ENCODE data around the gene ZNF140. TPM values are rescaled to one million over a fixed set of nuclear protein-coding genes. Genes with fewer than 3 reads are reported as not detected.
A peak's percentile ranks its signal among the peaks of the same experiment; 100 is the strongest.

ZNF140 gene
- total RNA-seq, 1 donor from 2014 or later: 15.0 TPM

DNA sequence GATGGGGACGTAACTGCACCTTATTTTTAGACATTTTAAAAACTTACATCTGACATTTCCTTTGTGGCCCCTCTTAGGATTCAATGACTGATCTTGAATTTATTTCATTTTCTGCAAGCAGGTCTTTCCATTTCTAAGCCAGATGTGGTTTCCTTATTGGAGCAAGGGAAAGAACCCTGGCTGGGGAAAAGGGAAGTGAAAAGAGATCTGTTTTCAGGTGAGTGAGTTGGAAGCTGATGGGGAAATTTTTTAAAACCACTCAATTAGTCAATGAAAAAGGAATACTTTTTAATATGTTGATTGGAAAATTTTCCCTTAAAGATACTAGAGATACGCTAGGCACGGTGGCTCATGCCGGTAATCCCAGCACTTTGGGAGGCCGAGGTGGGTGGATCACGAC lies 2.6 kb downstream of the ZNF140 start:
- peaks cover 61% of the 10 kb centered on the region for H3K36me3 Mint-ChIP-seq (ENCODE audit: low read depth)
- no peak for DNase-seq (ENCODE audit: low spot score)
- H3K4me3 Mint-ChIP-seq: no peak overlapping the region
- H3K27ac Mint-ChIP-seq: no peak overlapping the region
- no peaks in the 10 kb centered on the region for H3K27me3 Mint-ChIP-seq (ENCODE audit: insufficient read depth)
- no peaks in the 10 kb centered on the region for H3K4me1 Mint-ChIP-seq (ENCODE audit: low read depth)
- intact Hi-C loops (cut with micrococcal nuclease): no loop called here
- H3K9me3 Mint-ChIP-seq: peaks cover 50% of the 10 kb centered on the region

- Mint-ChIP-seq H3K9me3 (peaks cover 83% of the 10 kb centered on the region), H3K4me3 (no peak overlapping the region), H3K4me1 (ENCODE audit: low read depth) (no peaks in the 10 kb centered on the region), H3K36me3 (ENCODE audit: low read depth) (peaks cover 71% of the 10 kb centered on the region), H3K27me3 (ENCODE audit: insufficient read depth) (no peaks in the 10 kb centered on the region), H3K27ac (no peak overlapping the region)
- no peak for DNase-seq (ENCODE audit: low spot score)
- intact Hi-C loops (cut with micrococcal nuclease): no loop called here
Observed at GRCh38 chr12:133105620-133106019, 24.9 kb downstream of the ZNF140 start.

GRCh38 chr12:133106253-133106652 lies 25.5 kb downstream of the ZNF140 start:
- Mint-ChIP-seq H3K9me3 (peaks cover 83% of the 10 kb centered on the region), H3K27ac (no peak overlapping the region), H3K36me3 (ENCODE audit: low read depth) (peaks cover 66% of the 10 kb centered on the region), H3K27me3 (ENCODE audit: insufficient read depth) (no peaks in the 10 kb centered on the region), H3K4me1 (ENCODE audit: low read depth) (no peaks in the 10 kb centered on the region), H3K4me3 (no peak overlapping the region)
- no peak for DNase-seq (ENCODE audit: low spot score)
- intact Hi-C loops (cut with micrococcal nuclease): no loop called here

GRCh38 chr12:133107121-133107520 lies 26.4 kb downstream of the ZNF140 start:
- Mint-ChIP-seq H3K36me3 (ENCODE audit: low read depth) (peaks cover 60% of the 10 kb centered on the region), H3K4me3 (no peak overlapping the region), H3K4me1 (ENCODE audit: low read depth) (no peaks in the 10 kb centered on the region), H3K9me3 (peaks cover 79% of the 10 kb centered on the region), H3K27ac (no peak overlapping the region), H3K27me3 (ENCODE audit: insufficient read depth) (no peaks in the 10 kb centered on the region)
- intact Hi-C loops (cut with micrococcal nuclease): no loop called here
- no peak for DNase-seq (ENCODE audit: low spot score)

DNA sequence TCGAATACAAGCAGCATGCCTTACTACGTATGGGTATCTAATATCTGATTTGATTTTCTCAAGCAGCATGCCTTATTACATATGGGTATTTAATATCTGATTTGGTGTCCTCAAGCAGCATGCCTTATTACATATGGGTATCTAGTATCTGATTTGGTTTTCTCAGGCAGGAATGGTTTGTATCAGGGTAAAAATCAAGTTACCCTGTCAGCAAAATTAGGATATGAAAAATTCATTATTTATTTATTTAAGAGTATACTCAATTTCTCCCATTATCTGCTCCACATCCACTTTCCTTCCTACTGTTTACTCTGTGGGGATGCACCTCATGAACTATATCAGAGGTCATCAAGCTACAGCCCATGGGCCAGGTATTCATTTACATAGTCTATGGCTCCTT lies 27.4 kb downstream of the ZNF140 start:
- H3K27me3 Mint-ChIP-seq (ENCODE audit: insufficient read depth): no peaks in the 10 kb centered on the region
- no peak for DNase-seq (ENCODE audit: low spot score)
- H3K27ac Mint-ChIP-seq: no peak overlapping the region
- no peak overlapping the region for H3K4me3 Mint-ChIP-seq
- no peaks in the 10 kb centered on the region for H3K4me1 Mint-ChIP-seq (ENCODE audit: low read depth)
- intact Hi-C loops (cut with micrococcal nuclease): no loop called here
- H3K9me3 Mint-ChIP-seq: peaks cover 77% of the 10 kb centered on the region
- H3K36me3 Mint-ChIP-seq (ENCODE audit: low read depth): peaks cover 53% of the 10 kb centered on the region

DNA sequence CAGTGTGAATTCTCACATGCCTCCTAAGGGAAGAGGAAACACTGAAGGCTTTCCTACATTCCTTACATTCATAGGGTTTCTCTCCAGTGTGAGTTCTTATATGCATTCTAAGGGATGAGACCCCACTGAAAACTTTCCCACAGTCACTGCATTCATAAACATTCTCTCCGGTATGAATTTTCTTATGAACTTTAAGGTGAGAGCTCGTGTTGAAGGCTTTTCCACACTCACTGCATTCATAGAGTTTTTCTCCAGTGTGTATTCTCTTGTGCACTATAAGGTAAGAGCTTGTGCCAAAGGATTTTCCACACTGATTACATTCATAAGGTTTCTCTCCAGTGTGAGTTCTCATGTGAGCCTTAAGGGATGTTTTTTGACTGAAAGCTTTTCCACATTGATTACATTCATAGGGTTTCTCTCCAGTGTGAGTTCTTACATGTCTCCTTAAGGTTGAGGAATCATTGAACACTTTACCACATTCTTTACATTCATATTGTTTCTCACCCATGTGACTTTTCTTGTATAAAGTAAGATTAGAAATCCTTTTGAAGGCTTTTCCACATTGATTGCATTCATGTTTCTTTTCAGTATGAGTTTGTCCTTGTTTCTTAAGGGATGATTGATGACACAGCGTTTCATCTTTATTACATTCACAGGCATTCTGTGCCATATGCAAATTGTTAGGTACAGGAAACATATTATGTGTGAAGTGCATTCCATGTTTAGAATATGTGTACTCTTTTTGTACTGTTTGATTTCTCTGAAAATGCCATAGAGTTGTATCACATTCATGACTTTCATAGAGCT lies 39.9 kb downstream of the ZNF140 start:
- Mint-ChIP-seq H3K36me3 (ENCODE audit: low read depth) (peaks cover 47% of the 10 kb centered on the region), H3K9me3 (peaks cover 80% of the 10 kb centered on the region), H3K4me3 (no peak overlapping the region), H3K4me1 (ENCODE audit: low read depth) (no peaks in the 10 kb centered on the region), H3K27ac (no peak overlapping the region), H3K27me3 (ENCODE audit: insufficient read depth) (no peaks in the 10 kb centered on the region)
- DNase-seq (ENCODE audit: low spot score): no peak
- intact Hi-C loops (cut with micrococcal nuclease): no loop called here

DNA sequence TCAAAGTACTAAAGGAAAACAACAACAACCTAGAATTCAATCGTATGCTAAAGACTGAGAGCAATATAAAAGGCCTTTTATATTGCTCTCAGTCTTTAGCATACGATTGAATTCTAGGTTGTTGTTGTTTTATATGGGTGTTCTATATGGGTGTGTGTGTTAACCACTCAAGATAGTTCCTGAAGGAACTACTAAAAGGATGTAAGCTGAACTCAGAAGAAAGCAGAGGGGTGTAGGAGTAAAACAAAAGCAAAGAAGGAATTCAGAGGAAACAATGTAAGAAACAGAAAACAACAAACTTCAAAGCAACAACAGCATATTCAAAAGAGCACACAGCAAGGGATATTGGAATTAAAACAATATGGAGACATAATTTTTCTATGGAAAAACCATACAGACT lies 44.0 kb downstream of the ZNF140 start:
- DNase-seq (ENCODE audit: low spot score): no peak
- Mint-ChIP-seq H3K9me3 (peaks cover 72% of the 10 kb centered on the region), H3K36me3 (ENCODE audit: low read depth) (peaks cover 48% of the 10 kb centered on the region), H3K27ac (no peak overlapping the region), H3K4me3 (no peak overlapping the region), H3K4me1 (ENCODE audit: low read depth) (peaks cover 6% of the 10 kb centered on the region), H3K27me3 (ENCODE audit: insufficient read depth) (no peaks in the 10 kb centered on the region)
- intact Hi-C loops (cut with micrococcal nuclease): no loop called here

DNA sequence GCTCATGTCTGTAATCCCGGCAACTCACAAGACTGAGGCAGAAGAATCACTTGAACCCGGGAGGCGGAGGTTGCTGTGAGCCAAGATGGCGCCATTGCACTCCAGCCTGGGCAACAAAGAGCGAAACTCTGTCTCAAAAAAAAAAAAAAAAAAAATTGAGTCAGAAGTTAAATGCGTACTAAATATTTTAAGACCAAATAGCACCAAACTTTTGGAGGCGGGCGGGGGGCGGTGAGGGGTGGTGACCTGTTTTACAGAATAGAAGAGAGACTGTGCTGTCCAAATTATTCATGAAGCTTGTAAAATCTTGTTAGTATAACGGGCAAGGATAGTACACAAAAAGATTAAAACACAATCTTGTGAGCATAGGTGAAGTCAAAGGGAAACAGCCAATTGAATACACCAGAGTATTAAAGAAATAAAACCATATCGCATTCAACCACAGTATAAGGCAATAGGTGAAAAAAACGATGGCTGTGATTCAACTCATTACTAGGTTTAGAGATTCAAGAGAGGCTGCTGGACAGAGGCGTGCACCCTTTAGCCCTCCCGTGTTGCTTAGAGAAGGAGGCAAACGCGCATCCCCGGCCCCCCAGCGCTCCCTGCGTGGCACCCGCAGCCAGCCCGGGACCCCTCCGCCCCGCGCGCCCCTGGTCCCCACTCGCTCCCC lies 48.8 kb downstream of the ZNF140 start:
- H3K4me1 Mint-ChIP-seq (ENCODE audit: low read depth): peaks cover 21% of the 10 kb centered on the region
- peak overlapping the region; percentile 98 for H3K27ac Mint-ChIP-seq
- H3K27me3 Mint-ChIP-seq (ENCODE audit: insufficient read depth): no peaks in the 10 kb centered on the region
- no peak for DNase-seq (ENCODE audit: low spot score)
- intact Hi-C loops (cut with micrococcal nuclease): loop anchor here (1.0 to 2.0 kb wide), 10 partner anchors 49 to 369 kb away; partner anchors contain the start of genes ANKLE2, CHFR, GOLGA3 and ZNF140
- peak overlapping the region; percentile 94 for H3K4me3 Mint-ChIP-seq
- H3K9me3 Mint-ChIP-seq: peaks cover 64% of the 10 kb centered on the region
- H3K36me3 Mint-ChIP-seq (ENCODE audit: low read depth): peaks cover 38% of the 10 kb centered on the region

DNA sequence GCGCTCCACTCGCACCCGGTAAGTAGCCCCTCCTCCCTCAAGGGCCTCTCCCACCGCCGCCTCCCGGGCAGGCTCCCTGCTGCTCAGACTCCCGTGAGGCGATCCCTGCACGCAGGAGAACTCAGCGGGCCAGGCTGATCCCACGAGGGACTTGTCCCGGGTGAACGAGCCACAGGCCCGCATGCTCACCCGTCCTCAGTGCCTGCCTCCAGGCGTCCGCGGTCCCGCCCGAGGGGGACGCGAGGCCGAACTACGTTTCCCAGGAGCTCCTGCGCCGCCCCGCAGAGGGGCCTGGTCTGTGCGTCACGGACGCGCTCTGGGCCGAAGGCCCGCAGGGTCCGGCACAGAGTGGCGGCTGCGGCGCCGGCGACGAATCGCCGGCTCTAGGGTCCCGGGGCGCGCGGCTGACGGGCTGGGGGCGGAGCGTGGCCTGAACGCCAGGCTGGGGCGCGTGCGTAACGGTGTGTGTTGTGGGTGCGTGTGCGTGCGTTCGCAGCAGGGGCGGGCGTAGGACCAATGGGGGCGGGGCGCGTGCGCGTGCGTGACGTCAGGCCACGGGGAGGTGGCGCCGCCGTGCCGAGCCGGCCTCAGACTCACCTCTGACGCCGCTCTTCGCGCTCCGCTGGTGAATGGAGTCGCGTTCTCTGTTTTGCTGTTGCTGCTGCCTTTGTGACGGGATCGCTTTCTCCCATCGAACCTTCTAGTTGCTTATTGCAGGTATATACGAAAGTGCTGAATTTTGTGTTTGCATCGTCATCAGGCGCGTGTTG lies 49.5 kb downstream of the ZNF140 start, which contains the start of the genes ZNF10 and ZNF891:
TSS of gene ZNF10 (plus strand) at position 590 of the 770 bp plus-strand sequence. CDS start 13,866 bp downstream, outside the sequence.
TSS of gene ZNF891 (minus strand) at position 237 of the 770 bp plus-strand sequence. CDS start 8,356 bp downstream, outside the sequence.
- H3K4me1 Mint-ChIP-seq (ENCODE audit: low read depth): peaks cover 21% of the 10 kb centered on the region
- peak within 1 kb of the TSS; percentile 98 for H3K27ac Mint-ChIP-seq
- no peaks in the 10 kb centered on the region for H3K27me3 Mint-ChIP-seq (ENCODE audit: insufficient read depth)
- H3K9me3 Mint-ChIP-seq: peaks cover 64% of the 10 kb centered on the region
- peak within 1 kb of the TSS; percentile 94 for H3K4me3 Mint-ChIP-seq
- DNase-seq (ENCODE audit: low spot score): peak; percentile 94
- peaks cover 40% of the 10 kb centered on the region for H3K36me3 Mint-ChIP-seq (ENCODE audit: low read depth)
- intact Hi-C loops (cut with micrococcal nuclease): loop anchor here (1.0 to 2.0 kb wide), 9 partner anchors 50 to 369 kb away; partner anchors contain the start of genes ANKLE2, CHFR, GOLGA3 and ZNF140

- peaks cover 38% of the 10 kb centered on the region for H3K36me3 Mint-ChIP-seq (ENCODE audit: low read depth)
- peak overlapping the region; percentile 94 for H3K4me3 Mint-ChIP-seq
- peak overlapping the region; percentile 98 for H3K27ac Mint-ChIP-seq
- H3K4me1 Mint-ChIP-seq (ENCODE audit: low read depth): peaks cover 21% of the 10 kb centered on the region
- H3K9me3 Mint-ChIP-seq: peaks cover 65% of the 10 kb centered on the region
- intact Hi-C loops (cut with micrococcal nuclease): loop anchor here (1.0 to 2.0 kb wide), 9 partner anchors 50 to 370 kb away; partner anchors contain the start of genes ANKLE2, CHFR, GOLGA3 and ZNF140
- no peaks in the 10 kb centered on the region for H3K27me3 Mint-ChIP-seq (ENCODE audit: insufficient read depth)
- DNase-seq (ENCODE audit: low spot score): no peak
Observed at GRCh38 chr12:133130808-133131128, 50.0 kb downstream of the ZNF140 start.

DNA sequence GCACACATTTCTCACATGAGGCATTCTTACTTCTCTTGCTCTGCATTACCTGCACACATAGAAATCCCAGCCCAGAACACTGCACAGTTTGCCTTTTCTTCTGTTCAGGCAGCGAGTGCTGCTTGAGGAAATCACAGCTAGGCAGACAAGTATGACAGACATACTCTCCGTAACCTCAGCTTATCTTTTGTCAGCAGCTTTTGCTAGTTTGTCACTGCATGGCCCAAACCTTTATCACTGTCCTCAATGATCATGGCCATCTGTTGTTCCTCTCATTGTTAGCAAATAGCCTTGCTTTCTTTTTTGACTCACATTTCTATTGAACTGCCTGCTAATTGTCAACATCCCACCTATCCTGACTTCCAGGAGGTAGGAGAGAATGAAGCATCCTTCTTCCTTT lies 55.0 kb downstream of the ZNF140 start:
- no peak overlapping the region for H3K27ac Mint-ChIP-seq
- H3K9me3 Mint-ChIP-seq: peaks cover 83% of the 10 kb centered on the region
- intact Hi-C loops (cut with micrococcal nuclease): no loop called here
- peaks cover 53% of the 10 kb centered on the region for H3K36me3 Mint-ChIP-seq (ENCODE audit: low read depth)
- H3K4me3 Mint-ChIP-seq: no peak overlapping the region
- DNase-seq (ENCODE audit: low spot score): no peak
- H3K4me1 Mint-ChIP-seq (ENCODE audit: low read depth): peaks cover 11% of the 10 kb centered on the region
- no peaks in the 10 kb centered on the region for H3K27me3 Mint-ChIP-seq (ENCODE audit: insufficient read depth)

GRCh38 chr12:133145981-133146380 lies 65.3 kb downstream of the ZNF140 start:
- DNase-seq (ENCODE audit: low spot score): no peak
- no peaks in the 10 kb centered on the region for H3K27me3 Mint-ChIP-seq (ENCODE audit: insufficient read depth)
- no peaks in the 10 kb centered on the region for H3K4me1 Mint-ChIP-seq (ENCODE audit: low read depth)
- peaks cover 40% of the 10 kb centered on the region for H3K36me3 Mint-ChIP-seq (ENCODE audit: low read depth)
- H3K27ac Mint-ChIP-seq: no peak overlapping the region
- intact Hi-C loops (cut with micrococcal nuclease): no loop called here
- no peak overlapping the region for H3K4me3 Mint-ChIP-seq
- peaks cover 62% of the 10 kb centered on the region for H3K9me3 Mint-ChIP-seq

All from activated T-helper 1 cell treated with anti-CD3 and anti-CD28 coated beads, Interleukin-12 subunit alpha, Interleukin-12 subunit beta, Interleukin-2, Interleukin-4 antibody, amounts not matched to agents 30 ng/mL and 10 ng/mL and 1 ng/mL, durations not matched to agents 14 hours and 24 hours and 36 hours (primary cell).